ENCODE results near the gene CORO1A.

- TF ChIP-seq POLR2A (IDR thresholded peaks at IDR 0.05; ENCODE audit: low read depth) (no peak), POLR2AphosphoS5 (IDR thresholded peaks at IDR 0.05) (no peak)
- TF ChIP-seq, protein P1, sequence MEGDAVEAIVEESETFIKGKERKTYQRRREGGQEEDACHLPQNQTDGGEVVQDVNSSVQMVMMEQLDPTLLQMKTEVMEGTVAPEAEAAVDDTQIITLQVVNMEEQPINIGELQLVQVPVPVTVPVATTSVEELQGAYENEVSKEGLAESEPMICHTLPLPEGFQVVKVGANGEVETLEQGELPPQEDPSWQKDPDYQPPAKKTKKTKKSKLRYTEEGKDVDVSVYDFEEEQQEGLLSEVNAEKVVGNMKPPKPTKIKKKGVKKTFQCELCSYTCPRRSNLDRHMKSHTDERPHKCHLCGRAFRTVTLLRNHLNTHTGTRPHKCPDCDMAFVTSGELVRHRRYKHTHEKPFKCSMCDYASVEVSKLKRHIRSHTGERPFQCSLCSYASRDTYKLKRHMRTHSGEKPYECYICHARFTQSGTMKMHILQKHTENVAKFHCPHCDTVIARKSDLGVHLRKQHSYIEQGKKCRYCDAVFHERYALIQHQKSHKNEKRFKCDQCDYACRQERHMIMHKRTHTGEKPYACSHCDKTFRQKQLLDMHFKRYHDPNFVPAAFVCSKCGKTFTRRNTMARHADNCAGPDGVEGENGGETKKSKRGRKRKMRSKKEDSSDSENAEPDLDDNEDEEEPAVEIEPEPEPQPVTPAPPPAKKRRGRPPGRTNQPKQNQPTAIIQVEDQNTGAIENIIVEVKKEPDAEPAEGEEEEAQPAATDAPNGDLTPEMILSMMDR (IDR thresholded peaks at IDR 0.05), result no peak
Observed at GRCh38 chr16:30137897-30138296, 45.5 kb upstream of the CORO1A start.

Data from esophagus muscularis mucosa (tissue), 3 donors.